NCI-H1092 (cell line): ENCODE data around the gene SSC5D.
"Not testable (repeated sequence)": the region's sequence is repeated elsewhere in the genome, so short reads cannot be mapped to it uniquely, and the experiment has no call there.

ENCODE experiments used
- DNase-seq: peaks from one replicate; lab custom pipeline; 2025; lab: John Stamatoyannopoulos, UW

The SSC5D gene

DNA sequence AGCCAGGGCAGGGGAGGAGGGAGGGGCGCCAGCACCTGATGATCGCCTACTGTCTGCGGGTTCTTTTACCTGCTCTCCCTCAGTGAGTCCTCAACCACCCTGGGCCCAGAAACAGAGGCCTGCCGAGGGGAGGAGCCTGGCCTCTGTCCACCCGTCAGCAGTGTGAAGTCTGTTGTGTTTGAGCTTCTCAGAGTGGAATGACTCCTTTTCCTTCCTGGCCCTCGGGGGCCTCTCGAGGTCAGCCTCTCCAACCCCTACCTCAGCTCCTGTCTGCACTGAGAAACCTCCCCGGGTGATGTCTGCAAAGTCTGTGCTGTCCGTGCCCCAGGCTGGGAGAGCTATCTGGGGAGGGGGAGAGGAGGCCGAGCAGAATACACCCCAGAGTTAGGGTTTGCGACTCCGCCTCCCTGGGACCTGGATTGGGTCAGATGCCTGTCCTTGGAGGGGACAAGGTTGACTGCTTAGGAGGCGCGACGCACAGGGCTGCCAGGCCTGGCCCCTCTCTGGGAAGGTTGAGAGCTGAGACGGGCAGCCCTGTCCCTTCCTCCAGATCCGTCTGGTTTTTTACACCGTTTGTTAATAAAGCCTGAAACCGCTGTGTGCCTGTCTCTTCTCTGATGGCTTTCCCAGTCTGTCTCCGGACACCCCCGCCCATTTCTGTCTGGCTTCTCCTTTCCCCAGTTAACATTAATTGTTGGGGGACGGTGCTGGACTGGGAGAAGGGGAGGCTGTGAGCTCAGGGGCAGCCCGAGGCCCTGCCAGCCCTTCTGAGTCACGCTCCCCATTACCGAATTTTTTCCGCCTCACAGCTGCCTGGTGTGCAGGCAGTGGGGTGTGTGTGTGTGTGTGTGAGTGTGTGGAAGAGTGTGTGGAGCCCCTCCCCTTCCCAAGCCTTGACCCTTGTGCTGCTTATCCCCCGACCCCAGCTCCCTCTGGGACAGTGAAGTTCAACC is 989 bp upstream of the SSC5D start:
- no peak for DNase-seq

DNA sequence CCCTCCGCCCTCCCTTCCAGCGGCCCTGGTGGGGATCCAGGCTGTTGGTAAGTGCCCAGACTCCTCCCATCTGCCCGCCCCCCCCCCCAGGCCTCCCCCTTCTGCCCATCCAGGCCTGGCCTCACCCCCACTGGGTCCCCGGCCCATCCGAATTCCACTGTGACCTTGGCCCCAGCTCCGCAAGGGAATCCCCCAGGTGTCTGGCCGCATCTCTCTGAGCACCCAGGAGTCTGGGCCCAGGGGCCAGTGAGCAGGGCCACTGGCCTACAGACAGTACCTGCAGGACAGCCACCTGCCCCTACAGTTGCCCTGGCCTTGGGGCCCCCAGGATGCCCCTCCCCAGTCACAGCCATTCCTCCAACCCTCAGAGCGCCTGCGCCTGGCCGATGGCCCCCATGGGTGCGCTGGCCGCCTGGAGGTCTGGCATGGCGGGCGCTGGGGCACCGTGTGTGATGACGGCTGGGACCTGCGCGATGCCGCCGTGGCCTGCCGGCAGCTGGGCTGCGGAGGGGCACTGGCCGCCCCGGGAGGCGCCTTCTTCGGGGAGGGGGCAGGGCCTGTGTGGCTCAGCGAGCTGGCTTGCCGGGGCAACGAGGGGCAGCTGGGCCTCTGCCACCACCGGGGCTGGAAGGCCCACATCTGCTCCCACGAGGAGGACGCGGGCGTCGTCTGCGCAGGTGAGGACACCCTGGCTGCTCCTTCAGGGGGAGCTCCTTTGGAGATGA is 912 bp downstream of the SSC5D start:
- no peak for DNase-seq

DNA sequence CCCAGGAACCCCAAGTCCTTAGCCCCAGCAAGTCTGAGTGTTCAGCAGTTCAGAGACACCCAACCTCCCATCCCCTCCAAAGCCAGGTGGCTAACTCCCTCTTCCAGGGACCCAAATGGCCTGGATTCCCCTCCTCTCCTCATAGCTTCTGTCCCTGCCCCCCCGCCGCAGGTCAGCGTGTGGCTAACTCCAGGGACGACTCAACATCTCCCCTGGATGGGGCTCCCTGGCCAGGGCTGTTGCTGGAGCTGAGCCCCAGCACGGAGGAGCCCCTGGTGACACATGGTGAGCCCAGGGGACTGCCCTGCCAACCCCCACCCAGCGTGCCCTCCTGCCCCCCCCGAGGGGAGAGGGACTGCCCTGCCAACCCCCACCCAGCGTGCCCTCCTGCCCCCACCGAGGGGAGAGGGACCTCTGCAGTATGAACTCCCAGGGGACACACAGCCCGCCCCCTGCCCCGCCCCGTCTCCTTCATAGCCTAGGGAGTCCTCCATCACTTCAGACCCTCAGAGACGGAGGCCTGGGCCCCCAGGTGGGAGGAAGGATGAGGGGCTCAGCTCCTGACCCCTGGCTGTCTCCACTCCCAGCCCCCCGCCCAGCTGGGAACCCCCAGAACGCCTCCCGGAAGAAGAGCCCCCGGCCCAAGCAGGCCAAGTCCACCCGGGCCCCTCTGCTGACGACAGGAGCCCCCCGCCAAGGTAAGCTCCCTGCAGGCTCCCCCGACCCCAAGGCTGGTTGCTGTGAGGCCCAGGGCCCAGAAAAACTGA is 1.7 kb downstream of the SSC5D start:
- no peak for DNase-seq

DNA sequence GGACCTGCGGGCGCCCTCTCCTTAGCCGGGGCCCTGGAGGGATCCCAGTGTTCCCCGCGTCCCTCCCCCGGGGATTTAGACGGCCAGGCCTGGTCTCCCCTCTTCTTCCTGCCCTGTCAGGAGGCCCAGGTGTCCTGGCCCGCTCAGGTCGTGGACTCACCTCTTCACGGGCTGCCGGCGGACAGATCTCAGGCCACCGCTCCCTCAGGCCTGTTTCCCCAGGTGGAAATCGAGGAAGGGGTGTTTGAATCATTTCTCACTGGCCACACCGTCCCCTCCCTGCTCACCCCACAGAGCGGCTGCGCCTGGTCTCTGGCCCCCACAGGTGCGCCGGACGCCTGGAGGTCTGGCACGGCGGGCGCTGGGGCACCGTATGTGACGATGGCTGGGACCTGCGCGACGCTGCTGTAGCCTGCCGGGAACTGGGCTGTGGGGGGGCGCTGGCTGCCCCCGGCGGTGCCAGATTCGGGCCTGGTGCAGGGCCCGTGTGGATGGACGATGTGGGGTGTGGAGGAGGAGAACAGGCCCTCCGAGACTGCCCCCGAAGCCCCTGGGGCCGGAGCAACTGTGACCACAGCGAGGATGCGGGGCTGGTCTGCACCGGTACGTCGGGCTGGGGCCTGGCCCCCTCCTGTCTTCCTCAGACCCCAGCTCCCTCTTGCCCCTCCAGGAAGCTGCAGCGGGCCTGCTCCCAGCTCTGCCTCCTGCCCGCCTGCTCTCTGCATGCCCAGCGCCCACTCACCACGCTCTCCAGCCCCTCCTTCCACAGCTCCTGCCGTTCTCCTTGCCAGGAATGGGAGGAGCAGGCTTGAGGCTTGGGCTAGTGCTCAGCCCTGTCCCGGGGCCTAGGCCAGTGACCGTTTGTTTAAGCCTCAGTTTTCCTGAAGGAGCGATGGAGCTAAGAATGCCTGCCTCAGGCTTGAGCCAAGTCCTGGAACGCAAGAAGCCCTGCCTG is 2.5 kb downstream of the SSC5D start:
- DNase-seq, result no peak

DNA sequence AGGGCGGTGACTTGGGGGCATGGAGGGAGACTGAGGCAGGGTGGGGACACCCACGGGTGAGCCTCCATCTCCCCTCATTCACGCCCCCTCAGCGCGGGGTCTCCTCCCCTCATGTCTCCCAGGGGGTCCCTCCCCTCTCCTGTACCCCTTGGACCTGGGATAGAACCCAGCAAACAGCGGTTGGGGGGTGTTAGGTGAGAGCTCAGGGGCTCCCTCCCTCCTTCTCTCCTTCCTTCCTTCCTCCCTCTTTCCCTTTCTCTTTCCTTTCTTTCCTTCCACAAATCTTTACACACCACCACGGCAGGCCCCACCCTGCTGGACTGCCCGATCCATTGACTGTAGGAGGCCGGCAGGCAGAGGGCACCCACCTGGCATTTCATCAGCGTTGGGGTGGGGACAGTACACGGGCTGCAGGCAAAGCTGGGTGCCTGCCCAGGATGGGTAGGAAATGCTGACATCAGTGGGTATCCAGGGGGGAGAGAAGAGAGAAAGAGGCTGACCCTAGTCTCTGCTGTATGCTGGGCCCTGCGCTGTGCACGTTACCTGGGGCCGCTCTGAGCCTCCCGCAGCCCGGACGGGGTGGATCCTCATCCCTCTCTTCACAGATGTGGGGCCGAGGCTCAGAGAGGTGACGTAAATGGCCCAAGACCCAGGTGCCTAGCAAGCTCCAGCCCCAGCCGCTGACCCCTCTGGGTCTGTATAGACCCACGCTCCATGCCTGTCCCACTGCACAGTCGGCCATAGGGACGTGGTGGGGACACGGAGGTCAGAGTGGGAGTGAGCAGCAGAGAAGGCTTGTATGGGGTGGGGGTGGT is 3.5 kb downstream of the SSC5D start:
- DNase-seq, result no peak

DNA sequence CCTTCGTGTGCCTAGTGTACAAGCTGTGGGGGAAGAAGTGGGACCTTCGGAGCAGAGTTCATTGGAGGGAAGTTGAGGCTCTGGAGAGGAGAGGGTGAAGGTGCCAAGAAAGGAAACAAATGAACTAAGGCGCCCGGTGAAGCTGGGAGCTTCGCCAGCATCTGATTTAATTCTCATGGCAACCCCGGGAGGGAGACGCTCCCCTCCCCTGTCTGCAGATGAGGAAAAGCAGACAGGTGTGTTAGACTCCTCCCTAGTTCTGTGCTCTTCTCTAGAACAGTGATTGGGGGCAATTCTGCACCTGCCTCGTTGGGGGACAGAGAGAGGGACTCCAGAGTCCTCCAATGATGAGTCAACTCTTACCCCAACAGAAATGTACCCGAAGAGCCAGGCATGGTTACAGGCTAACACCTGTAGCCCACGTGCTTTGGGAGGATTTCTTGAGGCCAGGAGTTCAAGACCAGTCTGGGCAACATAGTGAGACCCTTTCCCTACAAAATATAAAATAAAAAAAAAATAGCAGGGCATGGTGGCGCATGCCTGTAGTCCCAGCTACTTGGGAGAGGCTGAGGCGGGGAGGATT is 4.2 kb downstream of the SSC5D start:
- DNase-seq, result no peak

DNA sequence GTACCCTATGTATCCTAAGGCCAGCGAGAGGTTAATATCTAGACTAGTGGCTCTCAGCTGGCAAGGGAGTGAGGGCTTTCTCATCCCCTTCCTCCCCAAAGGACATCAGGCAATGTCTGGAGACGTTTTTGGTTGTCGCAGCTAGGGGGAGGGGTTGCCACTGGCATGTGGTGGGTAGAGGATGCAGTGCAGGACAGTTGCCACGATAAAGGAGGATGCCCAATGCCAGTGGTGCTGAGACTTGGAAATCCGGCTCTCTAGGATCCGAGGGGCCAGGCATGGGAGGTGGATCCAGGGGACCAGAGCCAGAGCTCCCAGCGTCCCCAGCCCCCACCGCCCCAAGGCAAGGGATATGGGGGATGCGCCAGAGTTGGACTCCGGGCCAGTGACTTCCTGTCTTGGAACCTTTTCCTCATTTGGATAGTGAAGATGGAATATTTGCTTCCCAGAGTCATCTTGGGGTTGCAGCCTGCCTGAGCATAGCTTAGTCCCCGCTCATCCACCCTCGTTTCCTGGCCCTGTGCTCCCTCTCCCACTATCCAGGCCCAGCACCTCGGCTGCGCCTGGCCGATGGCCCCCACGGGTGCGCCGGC is 4.9 kb downstream of the SSC5D start:
- no peak for DNase-seq

DNA sequence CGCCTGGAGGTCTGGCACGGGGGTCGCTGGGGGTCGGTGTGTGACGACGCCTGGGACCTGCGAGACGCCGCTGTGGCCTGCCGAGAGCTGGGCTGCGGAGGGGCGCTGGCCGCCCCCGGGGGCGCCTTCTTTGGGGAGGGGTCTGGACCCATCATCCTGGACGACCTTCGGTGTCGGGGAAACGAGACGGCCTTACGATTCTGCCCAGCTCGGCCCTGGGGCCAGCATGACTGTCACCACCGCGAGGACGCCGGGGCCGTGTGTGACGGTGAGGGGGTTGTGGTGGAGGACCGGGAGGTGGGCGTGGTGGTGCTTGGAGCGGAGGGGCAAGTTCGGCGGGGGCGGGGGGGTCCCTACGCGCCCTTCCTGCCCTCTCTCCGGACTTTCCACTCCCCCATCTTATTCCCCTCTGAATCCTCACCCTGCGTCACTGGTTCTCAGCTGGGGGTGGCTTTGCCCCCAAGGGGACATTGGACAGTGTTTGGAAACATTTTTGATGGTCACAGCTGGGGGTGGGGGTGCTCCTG is 5.5 kb downstream of the SSC5D start:
- no peak for DNase-seq

DNA sequence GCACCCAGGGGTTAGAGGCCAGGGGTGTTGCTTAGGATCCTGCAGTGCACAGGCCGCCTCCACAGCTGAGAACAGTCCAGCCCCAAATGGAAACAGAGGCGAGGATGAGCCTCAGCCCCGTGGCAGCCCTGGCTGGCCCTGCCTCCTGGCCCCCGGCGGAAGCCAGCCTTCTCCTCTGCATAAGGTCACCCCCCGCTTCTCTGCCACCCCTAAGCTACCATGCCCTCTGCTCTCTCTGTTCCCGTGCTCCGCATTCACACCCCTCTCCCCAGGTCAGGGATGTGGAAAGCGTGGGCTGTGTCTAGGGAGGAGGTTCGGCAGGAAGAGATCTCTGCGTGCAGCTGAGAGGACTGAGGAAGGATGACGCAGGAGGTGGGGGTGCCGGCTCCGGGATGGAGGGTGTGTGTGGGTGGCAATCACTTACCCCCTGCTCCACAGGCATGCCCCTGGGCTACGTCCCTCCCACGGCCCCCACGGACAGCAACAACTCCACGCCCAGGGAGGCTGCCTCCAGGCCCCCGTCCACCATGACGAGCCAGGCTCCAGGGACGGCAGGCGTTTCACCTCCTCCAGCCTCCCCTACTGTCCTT is 6.0 kb downstream of the SSC5D start:
- DNase-seq, result no peak

DNA sequence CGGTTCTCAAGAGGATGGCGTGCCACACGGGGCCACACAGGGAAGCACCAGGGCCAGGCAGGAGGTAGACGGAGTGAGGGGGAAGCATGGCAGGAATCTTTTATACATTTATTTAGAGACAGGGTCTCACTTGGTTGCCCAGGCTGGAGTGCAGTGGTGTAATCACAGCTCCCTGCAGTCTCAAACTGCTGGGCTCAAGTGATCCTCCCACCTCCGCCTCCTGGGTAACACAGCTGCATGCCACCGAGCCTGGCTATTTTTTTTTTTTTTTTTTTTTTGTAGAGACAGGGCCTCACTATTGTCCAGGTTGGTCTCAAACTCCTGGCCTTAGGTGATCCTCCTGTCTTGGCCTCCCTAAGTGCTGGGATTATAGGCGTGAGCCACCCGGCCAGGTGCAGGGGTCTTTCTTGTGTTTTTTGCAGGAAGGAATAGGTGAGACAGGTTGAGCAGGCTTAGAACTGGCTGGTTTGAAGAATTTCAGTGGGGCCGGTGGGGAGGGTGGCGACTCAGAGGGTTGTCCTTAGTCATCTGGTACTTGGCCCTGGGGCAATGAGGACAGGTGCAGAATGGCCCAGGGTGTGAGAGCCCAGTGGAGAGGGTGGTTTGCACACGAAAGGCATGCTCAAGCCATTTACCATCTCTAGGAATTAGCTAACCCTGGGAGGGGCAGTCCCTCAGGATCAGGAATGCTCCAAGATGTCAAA is 7.6 kb downstream of the SSC5D start:
- DNase-seq, result no peak

DNA sequence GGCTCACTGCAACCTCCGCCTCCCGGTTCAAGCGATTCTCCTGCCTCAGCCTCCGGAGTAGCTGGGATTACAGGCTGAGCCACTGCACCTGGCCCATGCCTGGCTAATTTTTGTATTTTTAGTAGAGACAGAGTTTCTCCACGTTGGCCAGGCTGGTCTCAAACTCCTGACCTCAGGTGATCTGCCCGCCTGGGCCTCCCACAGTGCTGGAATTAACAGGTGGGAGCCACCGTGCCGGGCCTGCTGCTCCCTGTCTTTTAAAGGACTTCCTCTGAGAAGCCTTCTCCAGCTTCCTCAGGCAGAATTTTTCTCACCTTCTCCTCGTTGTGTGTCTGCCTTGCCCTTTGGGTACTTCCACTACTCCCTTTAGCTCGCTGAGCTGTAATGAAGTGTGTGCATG is 8.6 kb downstream of the SSC5D start:
- DNase-seq, result not testable (repeated sequence)

DNA sequence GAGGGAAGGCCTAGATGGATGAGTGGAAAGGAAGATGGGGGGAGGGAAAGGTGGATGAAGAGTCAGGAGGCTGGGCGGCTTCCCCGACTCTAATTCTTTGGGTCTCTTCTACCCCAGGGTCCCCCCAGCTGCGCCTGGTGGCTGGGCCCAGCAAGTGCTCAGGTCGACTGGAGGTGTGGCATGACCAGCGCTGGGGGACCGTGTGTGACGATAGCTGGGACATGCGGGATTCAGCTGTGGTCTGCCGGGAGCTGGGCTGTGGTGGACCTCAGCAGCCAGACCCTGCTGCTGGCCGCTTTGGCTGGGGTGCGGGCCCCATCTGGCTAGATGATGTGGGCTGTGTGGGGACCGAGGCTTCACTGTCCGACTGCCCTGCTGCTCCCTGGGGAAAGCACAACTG is 9.5 kb downstream of the SSC5D start:
- no peak for DNase-seq

DNA sequence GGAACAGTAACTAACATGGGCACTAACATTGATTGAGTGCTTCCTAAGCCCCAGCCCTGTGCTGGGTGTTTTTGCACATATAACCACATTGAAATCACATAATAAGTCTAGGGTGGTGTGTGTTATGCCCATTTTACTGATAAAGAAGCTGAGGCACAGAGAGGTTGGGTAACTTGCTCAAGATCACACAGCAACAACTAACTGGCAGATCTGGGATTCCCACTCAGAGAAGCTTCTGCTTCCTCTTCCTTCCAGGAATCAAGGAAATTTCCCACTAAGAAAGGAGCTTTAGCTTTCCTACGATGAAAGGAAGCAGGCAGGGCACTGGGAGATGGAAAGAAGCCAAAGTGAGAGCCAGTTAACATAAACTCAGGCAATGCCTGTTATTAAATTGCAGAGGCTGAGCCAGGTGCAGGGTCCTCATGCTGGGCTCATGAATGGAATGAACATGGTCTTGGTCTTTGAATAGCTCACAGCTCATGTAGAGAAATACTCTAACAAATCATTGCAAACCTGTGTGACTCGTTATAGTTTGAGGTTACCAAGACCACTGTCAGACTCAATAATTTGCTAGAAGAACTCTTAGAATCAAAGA is 10.1 kb downstream of the SSC5D start:
- DNase-seq, result no peak

DNA sequence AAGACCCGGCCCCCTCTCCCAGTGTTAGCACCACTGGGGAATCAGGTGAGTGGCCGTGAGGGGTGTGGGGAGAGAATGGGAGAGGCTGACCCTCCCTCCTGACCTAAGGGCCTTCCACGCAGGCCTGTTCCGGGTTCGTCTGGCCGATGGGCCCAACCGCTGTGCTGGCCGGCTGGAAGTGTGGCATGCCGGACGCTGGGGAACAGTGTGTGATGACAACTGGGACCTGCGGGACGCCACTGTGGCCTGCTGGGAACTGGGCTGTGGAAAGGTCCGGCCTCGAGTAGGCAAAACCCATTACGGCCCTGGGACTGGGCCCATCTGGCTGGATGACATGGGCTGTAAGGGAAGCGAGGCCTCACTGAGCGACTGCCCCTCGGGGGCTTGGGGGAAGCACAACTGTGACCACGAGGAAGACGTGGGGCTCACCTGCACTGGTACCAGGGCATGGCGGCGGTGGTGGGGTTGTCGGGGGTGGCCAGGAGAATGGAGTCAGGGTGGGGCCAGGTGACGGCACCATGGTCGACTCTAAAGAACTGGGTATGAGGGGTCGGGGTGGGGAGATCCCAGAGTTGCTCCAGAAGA is 12.2 kb downstream of the SSC5D start:
- no peak for DNase-seq

DNA sequence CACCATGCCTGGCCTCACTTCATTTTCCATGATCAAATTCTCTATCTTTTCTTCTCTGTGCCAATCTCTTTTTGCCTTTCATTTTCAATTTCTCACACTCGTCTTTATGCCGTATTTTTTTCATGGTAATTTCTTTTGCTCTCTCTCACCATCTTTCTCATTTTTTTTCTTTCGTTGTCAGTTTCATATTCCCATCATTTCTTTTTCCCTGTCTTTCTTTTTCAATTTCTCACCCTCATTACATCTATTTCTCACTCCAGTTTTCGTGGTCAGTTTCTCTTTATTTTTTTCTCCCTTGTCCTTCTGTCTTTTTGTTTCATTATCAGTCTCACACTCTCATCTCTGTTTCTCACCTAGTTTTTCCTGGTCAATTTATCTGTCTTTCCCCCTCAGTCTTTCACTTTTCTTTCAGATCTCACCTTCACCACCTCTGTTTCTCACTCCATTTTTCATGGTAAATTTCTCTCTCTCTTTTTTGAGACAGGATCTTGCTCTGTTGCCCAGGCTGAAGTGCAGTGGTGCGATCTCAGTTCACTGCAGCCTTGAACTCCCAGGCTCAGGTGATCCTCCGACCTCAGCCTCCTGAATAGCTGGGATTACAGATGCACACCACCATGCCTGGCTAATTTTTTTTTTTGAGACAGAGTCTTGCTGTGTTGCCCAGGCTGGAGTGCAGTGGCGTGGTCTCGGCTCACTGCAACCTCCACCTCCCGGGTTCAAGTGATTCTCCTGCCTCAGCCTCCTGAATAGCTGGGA is 14.1 kb downstream of the SSC5D start:
- no peak for DNase-seq

DNA sequence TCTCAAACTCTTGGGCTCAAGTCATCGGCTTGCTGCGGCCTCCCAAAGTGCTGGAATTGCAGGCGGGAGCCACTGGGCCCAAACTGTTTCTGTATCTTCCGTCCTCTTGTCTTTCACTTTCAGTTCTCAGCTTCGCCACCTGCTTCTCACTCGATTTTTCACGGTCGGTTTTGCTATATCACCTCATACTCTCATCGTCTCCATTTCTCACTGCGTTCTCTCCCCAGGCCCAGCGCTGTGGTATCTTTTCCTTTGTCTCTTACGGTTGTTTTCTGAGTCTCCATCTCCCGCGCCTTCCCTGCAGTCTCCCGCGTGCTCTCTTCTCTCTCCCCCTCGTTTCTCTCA is 14.9 kb downstream of the SSC5D start:
- DNase-seq, result no peak
